K562 (cell line): Measurements from ENCODE around the gene HYOU1. TPM values are rescaled to one million over a fixed set of nuclear protein-coding genes. Genes with fewer than 3 reads are reported as not detected.

ENCODE experiments used
- ARID4B ChIP-seq: sonication (generic); formaldehyde crosslinking; IDR thresholded peaks from 2 replicates; pipeline ENCODE4 v1.8.0; 2022; ENCODE audit warnings: mild to moderate bottlenecking, missing genetic modification reagents
- ATF3 ChIP-seq, 2 experiments: fragments of 450-650 bp in 1 of 2; sonication (generic) in 1 of 2; formaldehyde crosslinking in 1 of 2; IDR thresholded peaks in 1 of 2; conservative IDR thresholded peaks in 1 of 2; 2 replicates each; pipeline versions ENCODE4 v1.6.1 to v1.8.1; 2016 to 2023; ENCODE audit warnings: mild to moderate bottlenecking in 2 of 2, moderate library complexity in 2 of 2, inconsistent platforms in 1 of 2, missing genetic modification reagents in 1 of 2
- BHLHE40 ChIP-seq: IDR thresholded peaks from 2 replicates; pipeline ENCODE4 v1.6.1; 2011; ENCODE audit warnings: low read length, improper control_type of control experiment
- HDAC1 ChIP-seq, 2 experiments: fragments of 450-650 bp; IDR thresholded peaks; 2 replicates each; pipeline ENCODE4 v1.6.1; 2016 to 2017; ENCODE audit warnings: inconsistent platforms in 1 of 2, mild to moderate bottlenecking in 1 of 2, moderate library complexity in 1 of 2
- HMGN3 ChIP-seq: IDR thresholded peaks from 2 replicates; pipeline ENCODE4 v1.6.1; 2011; ENCODE audit warnings: borderline replicate concordance, low read depth, mild to moderate bottlenecking, mixed read lengths, low read length; ENCODE audit not compliant: insufficient read length; ENCODE audit errors: extremely low read depth
- IFI16 ChIP-seq: fragments of 250-450 bp; sonication (Bioruptor Pico); IDR thresholded peaks from 2 replicates; pipeline ENCODE4 v2.1.2; 2022; ENCODE audit warnings: mild to moderate bottlenecking, inconsistent platforms
- JUND ChIP-seq, 2 experiments: IDR thresholded peaks; 2 replicates in 1 of 2; 3 replicates in 1 of 2; pipeline ENCODE4 v1.6.1; 2011; ENCODE audit warnings: borderline replicate concordance in 2 of 2, low read depth in 2 of 2, low read length in 2 of 2, improper control_type of control experiment in 1 of 2, missing biosample characterization in 1 of 2, missing genetic modification characterization in 1 of 2, missing genetic modification reagents in 1 of 2
- LCOR ChIP-seq: sonication (generic); formaldehyde crosslinking; IDR thresholded peaks from 2 replicates; pipeline ENCODE4 v1.8.0; 2022; ENCODE audit warnings: mild to moderate bottlenecking, missing genetic modification reagents
- MTA1 ChIP-seq: fragments of 450-650 bp; IDR thresholded peaks from 2 replicates; pipeline ENCODE4 v1.6.1; 2017; ENCODE audit warnings: borderline replicate concordance
- NR1H2 ChIP-seq: sonication (generic); formaldehyde crosslinking; IDR thresholded peaks from 2 replicates; pipeline ENCODE4 v1.4.0; 2020; ENCODE audit warnings: mild to moderate bottlenecking, missing genetic modification reagents
- RAD21 ChIP-seq, 2 experiments: fragments of 250-450 bp in 1 of 2; fragments of 450-650 bp in 1 of 2; sonication (Bioruptor Pico) in 1 of 2; formaldehyde crosslinking in 1 of 2; IDR thresholded peaks in 1 of 2; conservative IDR thresholded peaks in 1 of 2; 2 replicates each; pipeline versions ENCODE4 v1.4.0 to v1.8.0; 2020 to 2022; ENCODE audit warnings: mild to moderate bottlenecking in 2 of 2, moderate library complexity in 1 of 2
- RBBP5 ChIP-seq: fragments of 200-600 bp; sonication (generic); IDR thresholded peaks from 2 replicates; pipeline ENCODE4 v1.6.1; 2012; ENCODE audit warnings: borderline replicate concordance, mild to moderate bottlenecking, low read length, control low read depth, inconsistent platforms; ENCODE audit not compliant: insufficient read depth, poor library complexity, severe bottlenecking
- RBM25 ChIP-seq: fragments of 200-400 bp; formaldehyde crosslinking; IDR thresholded peaks from 2 replicates; pipeline ENCODE4 v1.6.1; 2018; ENCODE audit warnings: low read length, low read depth, moderate library complexity; ENCODE audit not compliant: severe bottlenecking
- ZKSCAN1 ChIP-seq: fragments of 150-350 bp; IDR thresholded peaks from 2 replicates; pipeline ENCODE4 v1.6.1; 2016; ENCODE audit warnings: low read depth, low read length
- ZNF124 ChIP-seq: sonication (generic); formaldehyde crosslinking; IDR thresholded peaks from 2 replicates; pipeline ENCODE4 v1.8.1; 2022; ENCODE audit warnings: missing genetic modification reagents
- ZNF212 ChIP-seq: fragments of 450-650 bp; formaldehyde crosslinking; IDR thresholded peaks from 2 replicates; pipeline ENCODE4 v1.4.0; 2020; ENCODE audit warnings: mild to moderate bottlenecking
- ZNF766 ChIP-seq: fragments of 200-800 bp; sonication (Bioruptor generic); conservative IDR thresholded peaks from 2 replicates; pipeline ENCODE4 v1.6.1; 2016; ENCODE audit warnings: missing genetic modification characterization, missing compliant biosample characterization
- polyA plus RNA-seq, 8 experiments: library from polyadenylated mRNA; depleted of rRNA in 4 of 8; stranded (reverse) in 5 of 8; unstranded in 3 of 8; fragments of >200 nt; fragmentation: Nextera tagmentation in 2 of 8; fragmentation: Illumina TruSeq in 1 of 8; extraction: Ambion mirVana in 2 of 8; extraction: Trizol in 1 of 8; gene quantifications; 2 replicates each; pipeline versions ENCODE4 v1.2.1 to v1.2.3, GENCODE V29; 2011 to 2014; ENCODE audit warnings: inconsistent platforms in 1 of 8, missing spikeins in 1 of 8
- total RNA-seq, 7 experiments: library from RNA; depleted of rRNA in 6 of 7; stranded (reverse); fragments of >200 nt in 6 of 7; fragmentation: Illumina TruSeq in 2 of 7; extraction: Trizol in 2 of 7; gene quantifications; 2 replicates each; pipeline versions ENCODE4 v1.2.1 to v1.2.3, GENCODE V29; 2011 to 2021; ENCODE audit warnings: low replicate concordance in 1 of 7

HYOU1 gene
- total and polyA plus RNA-seq, 9 of the 15 experiments (the other 6 are each of a cell fraction or from before 2014, with no cell fraction given): 19.5 to 197 (median 128) TPM

DNA sequence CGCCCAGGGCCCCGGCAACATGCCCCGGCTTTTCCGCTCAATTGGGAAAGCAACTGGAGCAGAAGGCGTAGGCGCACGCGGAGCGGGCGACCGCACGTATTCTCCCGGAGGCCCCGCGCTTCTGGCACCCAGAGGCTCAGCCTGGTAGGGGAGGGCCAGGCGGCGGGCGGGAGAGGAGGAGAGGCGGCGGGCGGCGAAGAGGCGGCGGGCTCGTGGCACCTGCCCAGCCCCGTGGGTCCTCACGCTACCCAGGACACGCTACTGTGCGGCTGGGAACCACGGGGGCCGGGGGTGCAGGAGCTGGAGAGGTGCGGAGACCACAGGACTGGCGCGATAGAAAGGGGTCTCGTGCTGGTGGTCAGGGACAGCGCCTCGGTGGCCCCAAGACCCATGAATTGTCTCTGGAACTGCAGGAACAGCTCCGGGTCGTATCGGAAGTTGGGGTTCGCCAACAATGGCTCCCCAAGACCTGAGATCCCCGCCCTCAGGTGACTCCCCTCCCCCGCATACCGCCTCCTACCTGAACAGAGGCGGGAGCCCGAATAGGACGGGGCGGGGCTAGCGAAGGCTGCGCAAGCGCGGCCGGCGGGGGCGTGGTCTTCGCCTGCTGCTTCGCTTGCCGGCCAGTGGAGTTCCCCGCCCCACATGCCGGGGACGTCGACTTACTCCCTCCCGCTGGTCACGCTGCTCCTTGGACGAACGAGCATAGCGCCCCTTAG, 26.5 kb downstream of the HYOU1 start, which contains the start of gene SLC37A4 (continued):
- TF ChIP-seq JUND (IDR thresholded peaks at IDR 0.05; ENCODE audit: borderline replicate concordance, low read depth, low read length): peak; percentile 77
- TF ChIP-seq JUND (tag; IDR thresholded peaks at IDR 0.05; ENCODE audit: borderline replicate concordance, low read depth, low read length): peak; percentile 37; the same call in 1 of the 3 replicates
- TF ChIP-seq ZKSCAN1: peak; percentile 65; the same call in 1 of the 2 replicates
- no peak for TF ChIP-seq ZNF124 (CRISPR knock-in tag)
- TF ChIP-seq ZNF766: no peak
- TF ChIP-seq RAD21 (CRISPR knock-in tag; conservative IDR thresholded peaks at IDR 0.05 in 1 of 2, IDR thresholded peaks at IDR 0.05 in 1 of 2): peak; percentile 60 to 74; a peak in 3 of 4 replicates
- peak; percentile 67 for TF ChIP-seq RBBP5
- TF ChIP-seq RBM25: no peak
- peak; percentile 95 for TF ChIP-seq LCOR (CRISPR knock-in tag)
- no peak for TF ChIP-seq ZNF212 (CRISPR knock-in tag)
- no peak for TF ChIP-seq ATF3 (IDR thresholded peaks at IDR 0.05)
- no peak for TF ChIP-seq ATF3 (CRISPR knock-in tag; conservative IDR thresholded peaks at IDR 0.05)
- TF ChIP-seq IFI16: no peak
- peak; percentile 76 for TF ChIP-seq BHLHE40
- TF ChIP-seq HDAC1 (IDR thresholded peaks at IDR 0.05): peak in 1 of 2 experiments; percentile 62; a peak in 1 of 4 replicates
- TF ChIP-seq NR1H2 (CRISPR knock-in tag): no peak
- TF ChIP-seq HMGN3: peak; percentile 86
- TF ChIP-seq ARID4B: peak; percentile 92
- TF ChIP-seq MTA1: no peak
